K562 (cell line): ENCODE measurements around the gene MS4A6E. TPM values are rescaled to one million over a fixed set of nuclear protein-coding genes. Genes with fewer than 3 reads are reported as not detected.

Experiments
- ATAC-seq: fragments of 200-7000 bp; cut with Tn5 transposase; 3 replicates; pipeline ENCODE4 v1.9.1; 2020; ENCODE audit warnings: moderate library complexity
- BruUV-seq: library from RNA; stranded (reverse); fragments of 400-500 nt; replicated peaks from 2 replicates; lab custom pipeline; 2021; lab: Mats Ljungman, UMichigan
- CTCF ChIA-PET: fragments of 300-600 bp; formaldehyde crosslinking; extraction: SDS; loops from one replicate; lab custom pipeline; 2021; ENCODE audit warnings: low intra/inter-chr PET ratio; lab: Yijun Ruan, JAX
- POLR2A ChIA-PET: fragments of 300-600, 350-650 bp; sonication (Branson Sonifier 250); formaldehyde crosslinking; extraction: SDS; loops from one replicate; lab custom pipeline; 2021; ENCODE audit warnings: antibody characterized with exemption, inconsistent platforms; lab: Yijun Ruan, JAX
- DNase-seq, 4 experiments: peaks; one replicate each; pipeline versions ENCODE4 v3.0.0 to v3.0.0-alpha.2; 2011 to 2018; ENCODE audit warnings: low spot score in 3 of 4, mixed read lengths in 3 of 4; ENCODE audit errors: extremely low read depth in 1 of 4
- FAIRE-seq: peaks from 2 replicates; lab custom pipeline; 2011; peaks lifted over from hg19 to GRCh38; lab: Jason Lieb, UNC
- H2AFZ ChIP-seq: 2 replicates; pipeline ENCODE4 v1.6.0; 2011; ENCODE audit warnings: low read depth, low read length, control low read depth, inconsistent platforms
- H3K27ac ChIP-seq: fragments of 200-600 bp; 3 replicates; pipeline ENCODE4 v1.8.0; 2011; ENCODE audit warnings: low read depth, mild to moderate bottlenecking, control low read depth, inconsistent platforms, low read length, moderate library complexity, mixed read lengths; ENCODE audit errors: extremely low read depth
- H3K27me3 ChIP-seq, 2 experiments: fragments of 300-600 bp in 1 of 2; 2 replicates in 1 of 2; 3 replicates in 1 of 2; pipeline versions ENCODE4 v1.6.0 to v1.8.0; 2011; ENCODE audit warnings: inconsistent platforms in 2 of 2, low read length in 2 of 2, mild to moderate bottlenecking in 1 of 2, mixed read lengths in 1 of 2, moderate library complexity in 1 of 2; ENCODE audit not compliant: control insufficient read depth in 2 of 2, insufficient read depth in 2 of 2
- H3K36me3 ChIP-seq: fragments of 300-600 bp; 3 replicates; pipeline ENCODE4 v1.8.0; 2011; ENCODE audit warnings: mild to moderate bottlenecking, low read length, inconsistent platforms; ENCODE audit not compliant: control insufficient read depth, insufficient read depth
- H3K4me1 ChIP-seq, 2 experiments: fragments of 200-600 bp in 1 of 2; replicated peaks in 1 of 2; 2 replicates in 1 of 2; 3 replicates in 1 of 2; pipeline versions ENCODE4 v1.5.1 to v1.8.0; 2011; ENCODE audit warnings: inconsistent platforms in 2 of 2, low read length in 2 of 2, mild to moderate bottlenecking in 1 of 2, mixed read lengths in 1 of 2, moderate library complexity in 1 of 2; ENCODE audit not compliant: control insufficient read depth in 2 of 2, insufficient read depth in 2 of 2
- H3K4me2 ChIP-seq: 2 replicates; pipeline ENCODE4 v1.6.1; 2011; ENCODE audit warnings: low read length, control low read depth, inconsistent platforms, mixed read lengths; ENCODE audit not compliant: insufficient read depth
- H3K4me3 ChIP-seq: fragments of 200-600 bp; sonication (generic), shearing (Covaris generic); 2 replicates; pipeline ENCODE4 v1.5.1; 2016; ENCODE audit warnings: control low read depth, inconsistent platforms
- H3K79me2 ChIP-seq: fragments of 200-600 bp; 3 replicates; pipeline ENCODE4 v1.8.0; 2011; ENCODE audit warnings: low read length, inconsistent platforms; ENCODE audit not compliant: control insufficient read depth, insufficient read depth
- H3K9ac ChIP-seq, 2 experiments: 2 replicates each; pipeline versions ENCODE4 v1.6.0 to v1.6.1; 2011; ENCODE audit warnings: low read depth in 2 of 2, low read length in 2 of 2, control low read depth in 1 of 2, inconsistent platforms in 1 of 2, mild to moderate bottlenecking in 1 of 2, mixed read lengths in 1 of 2; ENCODE audit not compliant: insufficient read depth in 1 of 2
- H3K9me1 ChIP-seq: one replicate; pipeline ENCODE4 v1.6.0; 2011; ENCODE audit warnings: inconsistent platforms, mild to moderate bottlenecking, low read length, moderate library complexity; ENCODE audit not compliant: control insufficient read depth, insufficient read depth
- H3K9me3 ChIP-seq: replicated peaks from 2 replicates; pipeline ENCODE4 v1.5.1; 2011; ENCODE audit warnings: low read depth, low read length, inconsistent platforms; ENCODE audit not compliant: control insufficient read depth, insufficient read depth
- H4K20me1 ChIP-seq: replicated peaks from 2 replicates; pipeline ENCODE4 v1.6.1; 2011; ENCODE audit warnings: low read length, inconsistent platforms, mixed read lengths; ENCODE audit not compliant: control insufficient read depth, insufficient read depth
- YY1 ChIP-seq, 3 experiments: IDR thresholded peaks; 2 replicates each; pipeline ENCODE4 v1.6.1; 2011; ENCODE audit warnings: low read length in 2 of 3, mild to moderate bottlenecking in 2 of 3, moderate library complexity in 2 of 3, borderline replicate concordance in 1 of 3, control low read depth in 1 of 3, low read depth in 1 of 3; ENCODE audit not compliant: insufficient read depth in 3 of 3, insufficient replicate concordance in 2 of 3, control insufficient read depth in 1 of 3, insufficient read length in 1 of 3; ENCODE audit errors: extremely low read depth in 1 of 3
- ZBTB26 ChIP-seq: fragments of 450-650 bp; formaldehyde crosslinking; IDR thresholded peaks from 2 replicates; pipeline ENCODE4 v1.4.0; 2022; ENCODE audit warnings: missing genetic modification characterization
- ZNF644 ChIP-seq: fragments of 200-800 bp; sonication (Bioruptor generic); IDR thresholded peaks from 2 replicates; pipeline ENCODE4 v1.6.1; 2016; ENCODE audit warnings: low read depth, missing genetic modification characterization, missing compliant biosample characterization
- WGBS: fragments of 100-300 bp; shearing (Covaris generic); methylation state at CpG from one replicate; pipeline ENCODE4 v1.1.6; 2016; ENCODE audit warnings: low coverage, mixed read lengths; ENCODE audit not compliant: insufficient coverage; ENCODE audit errors: missing lambda C conversion rate; 5-methylcytosine and 5-hydroxymethylcytosine counted together
- in situ Hi-C: fragments of 300-500 bp; cut with MboI; formaldehyde crosslinking; loops from 4 replicates; pipeline ENCODE4 v1.15.0; 2018; ENCODE audit warnings: inconsistent platforms, mixed read lengths
- intact Hi-C: fragments of 100-400 bp; cut with micrococcal nuclease; formaldehyde crosslinking; loops from 2 replicates; pipeline ENCODE4 v1.14.2; 2022
- polyA plus RNA-seq, 8 experiments: library from polyadenylated mRNA; depleted of rRNA in 4 of 8; stranded (reverse) in 5 of 8; unstranded in 3 of 8; fragments of >200 nt; fragmentation: Nextera tagmentation in 2 of 8; fragmentation: Illumina TruSeq in 1 of 8; extraction: Ambion mirVana in 2 of 8; extraction: Trizol in 1 of 8; gene quantifications; 2 replicates each; pipeline versions ENCODE4 v1.2.1 to v1.2.3, GENCODE V29; 2011 to 2014; ENCODE audit warnings: inconsistent platforms in 1 of 8, missing spikeins in 1 of 8
- total RNA-seq, 7 experiments: library from RNA; depleted of rRNA in 6 of 7; stranded (reverse); fragments of >200 nt in 6 of 7; fragmentation: Illumina TruSeq in 2 of 7; extraction: Trizol in 2 of 7; gene quantifications; 2 replicates each; pipeline versions ENCODE4 v1.2.1 to v1.2.3, GENCODE V29; 2011 to 2021; ENCODE audit warnings: low replicate concordance in 1 of 7

MS4A6E gene
- total and polyA plus RNA-seq, 9 of the 15 experiments (the other 6 are each of a cell fraction or from before 2014, with no cell fraction given): 0.13 to 0.15 TPM; not detected in 7

- intact Hi-C loops: no loop called here
- H3K36me3 ChIP-seq: no peaks in the 10 kb centered on the region
- FAIRE-seq: no peak
- no peak for ATAC-seq
- no peak overlapping the region for H3K4me3 ChIP-seq
- POLR2A ChIA-PET: no interaction called here
- no peaks in the 10 kb centered on the region for H3K9me3 ChIP-seq
- H3K79me2 ChIP-seq: no peaks in the 10 kb centered on the region
- CTCF ChIA-PET: no interaction called here
- no peak overlapping the region for H3K4me2 ChIP-seq
- H3K9me1 ChIP-seq: no peaks in the 10 kb centered on the region
- BruUV-seq: no TSS peak
- 0% methylated on average over 1 of the region's 1 CpG for WGBS
- no peaks in the 10 kb centered on the region for H3K4me1 ChIP-seq
- H3K27me3 ChIP-seq: 0 out of 5 replicates have a peak, but pooled peaks cover 0 to 4% of the 10 kb centered on the region in 2 experiments
- no peak overlapping the region for H3K27ac ChIP-seq
- H2AFZ ChIP-seq: no peak overlapping the region
- no peak overlapping the region for H3K9ac ChIP-seq
- in situ Hi-C loops: no loop called here
- no peaks in the 10 kb centered on the region for H4K20me1 ChIP-seq
- no peak for DNase-seq
- no peak for TF ChIP-seq YY1 (IDR thresholded peaks at IDR 0.05; ENCODE audit: borderline replicate concordance in 1 of 3, control insufficient read depth in 1 of 3, extremely low read depth in 1 of 3, insufficient read depth in 3 of 3, insufficient read length in 1 of 3, insufficient replicate concordance in 2 of 3, low read depth in 1 of 3, low read length in 2 of 3)
- TF ChIP-seq ZBTB26 (CRISPR knock-in tag): no peak
- no peak for TF ChIP-seq ZNF644 (tag)
Observed at GRCh38 chr11:60362241-60362640, 35.2 kb downstream of the MS4A6E start.
